Coronary artery (tissue), 2 donors: ENCODE results near the gene ANGPTL2.

Experiments used
- DNase-seq: peaks from one replicate; pipeline ENCODE4 v3.0.0-alpha.2; 2017; ENCODE audit warnings: low spot score
- H3K27ac ChIP-seq, 2 donors: fragments of 200-600 bp; sonication (generic); one replicate each; pipeline ENCODE4 v1.5.1; 2016 to 2019
- H3K4me3 ChIP-seq: fragments of 200-600 bp; sonication (generic); 2 replicates; pipeline ENCODE4 v1.5.1; 2016; ENCODE audit warnings: mild to moderate bottlenecking, moderate library complexity
- TF ChIP-seq, protein P1 (sequence below): fragments of 200-600 bp; sonication (generic); IDR thresholded peaks from one replicate; pipeline ENCODE4 v1.5.1; 2019; ENCODE audit warnings: antibody characterized with exemption

ANGPTL2 gene

DNA sequence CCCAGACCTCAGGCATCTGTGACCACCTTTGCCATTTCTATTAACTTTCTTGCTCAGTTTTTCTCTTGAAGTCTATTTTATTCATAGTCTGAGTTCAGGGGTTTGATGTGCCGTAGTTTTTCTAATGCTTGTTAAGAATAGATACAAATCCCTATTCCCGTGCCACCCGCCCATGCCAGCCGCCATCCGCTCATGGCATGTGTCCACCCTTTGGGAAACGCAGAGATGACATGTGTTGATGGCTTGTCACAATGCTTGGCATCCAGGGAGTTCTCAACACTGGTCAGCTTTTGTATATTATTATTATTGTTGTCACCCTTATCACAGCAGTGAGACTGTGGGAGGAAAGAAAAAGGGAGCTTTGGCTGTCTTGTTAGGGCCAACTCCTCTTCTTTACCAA lies 17.3 kb upstream of the ANGPTL2 start:
- no peak for DNase-seq
- Histone ChIP-seq H3K27ac (no peak overlapping the region), H3K4me3 (no peak overlapping the region)
- TF ChIP-seq, protein P1, sequence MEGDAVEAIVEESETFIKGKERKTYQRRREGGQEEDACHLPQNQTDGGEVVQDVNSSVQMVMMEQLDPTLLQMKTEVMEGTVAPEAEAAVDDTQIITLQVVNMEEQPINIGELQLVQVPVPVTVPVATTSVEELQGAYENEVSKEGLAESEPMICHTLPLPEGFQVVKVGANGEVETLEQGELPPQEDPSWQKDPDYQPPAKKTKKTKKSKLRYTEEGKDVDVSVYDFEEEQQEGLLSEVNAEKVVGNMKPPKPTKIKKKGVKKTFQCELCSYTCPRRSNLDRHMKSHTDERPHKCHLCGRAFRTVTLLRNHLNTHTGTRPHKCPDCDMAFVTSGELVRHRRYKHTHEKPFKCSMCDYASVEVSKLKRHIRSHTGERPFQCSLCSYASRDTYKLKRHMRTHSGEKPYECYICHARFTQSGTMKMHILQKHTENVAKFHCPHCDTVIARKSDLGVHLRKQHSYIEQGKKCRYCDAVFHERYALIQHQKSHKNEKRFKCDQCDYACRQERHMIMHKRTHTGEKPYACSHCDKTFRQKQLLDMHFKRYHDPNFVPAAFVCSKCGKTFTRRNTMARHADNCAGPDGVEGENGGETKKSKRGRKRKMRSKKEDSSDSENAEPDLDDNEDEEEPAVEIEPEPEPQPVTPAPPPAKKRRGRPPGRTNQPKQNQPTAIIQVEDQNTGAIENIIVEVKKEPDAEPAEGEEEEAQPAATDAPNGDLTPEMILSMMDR, result no peak

DNA sequence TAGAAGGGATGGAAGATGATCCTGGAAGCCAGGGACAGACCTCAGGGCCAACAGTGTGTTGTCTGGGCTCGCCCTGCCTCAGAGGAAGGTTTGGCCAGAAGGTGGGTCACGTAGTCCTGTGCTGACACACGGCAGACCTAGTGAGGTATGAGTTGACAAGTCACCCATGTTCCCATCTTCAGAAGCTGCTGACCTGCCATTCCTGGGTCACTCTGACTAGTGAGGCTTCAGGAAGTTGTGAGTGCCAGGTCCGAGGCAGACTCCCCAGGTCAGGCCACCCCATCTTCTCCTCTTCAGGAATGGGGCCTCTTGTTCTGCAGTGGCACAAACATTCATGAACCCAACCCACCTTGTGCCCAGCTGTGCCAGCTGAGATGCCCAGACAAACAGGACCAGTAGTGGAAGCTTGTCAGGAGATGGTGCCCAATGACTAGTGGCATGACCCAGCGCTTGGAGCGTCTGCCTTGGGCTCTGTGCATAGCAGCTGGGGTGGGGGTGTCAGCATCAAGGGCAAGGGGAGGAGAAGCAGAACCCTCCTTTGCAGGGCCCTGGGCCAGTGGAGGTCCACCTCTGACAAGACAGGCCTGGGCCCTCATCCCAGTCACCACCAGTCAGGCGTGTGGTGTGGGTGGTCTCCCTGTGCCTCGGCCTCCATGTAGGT lies 16.8 kb upstream of the ANGPTL2 start:
- no peak for DNase-seq
- TF ChIP-seq, protein P1, result no peak
- H3K27ac ChIP-seq, result no peak overlapping the region
- H3K4me3 ChIP-seq, result no peak overlapping the region

DNA sequence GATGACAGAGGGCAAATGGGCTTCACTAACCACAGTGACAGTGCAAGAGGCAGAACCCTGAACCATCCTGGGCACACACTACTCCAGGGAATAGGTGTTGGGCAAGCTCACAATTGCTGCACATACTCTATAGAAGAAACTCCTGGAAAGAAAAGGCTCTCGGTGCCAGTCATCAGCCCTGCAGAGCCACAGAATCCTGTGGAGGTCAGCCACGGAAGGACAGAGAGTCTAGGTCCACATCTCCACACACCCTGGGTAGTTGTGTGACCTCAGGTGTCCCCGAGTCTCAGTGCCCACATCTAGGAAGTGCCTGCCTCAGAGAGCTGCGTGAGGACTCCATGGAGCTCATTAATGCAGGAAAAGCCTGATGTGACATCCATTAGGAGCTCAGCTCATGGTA lies 16.0 kb upstream of the ANGPTL2 start:
- Histone ChIP-seq H3K27ac (no peak overlapping the region), H3K4me3 (no peak overlapping the region)
- no peak for DNase-seq
- TF ChIP-seq, protein P1, result no peak

DNA sequence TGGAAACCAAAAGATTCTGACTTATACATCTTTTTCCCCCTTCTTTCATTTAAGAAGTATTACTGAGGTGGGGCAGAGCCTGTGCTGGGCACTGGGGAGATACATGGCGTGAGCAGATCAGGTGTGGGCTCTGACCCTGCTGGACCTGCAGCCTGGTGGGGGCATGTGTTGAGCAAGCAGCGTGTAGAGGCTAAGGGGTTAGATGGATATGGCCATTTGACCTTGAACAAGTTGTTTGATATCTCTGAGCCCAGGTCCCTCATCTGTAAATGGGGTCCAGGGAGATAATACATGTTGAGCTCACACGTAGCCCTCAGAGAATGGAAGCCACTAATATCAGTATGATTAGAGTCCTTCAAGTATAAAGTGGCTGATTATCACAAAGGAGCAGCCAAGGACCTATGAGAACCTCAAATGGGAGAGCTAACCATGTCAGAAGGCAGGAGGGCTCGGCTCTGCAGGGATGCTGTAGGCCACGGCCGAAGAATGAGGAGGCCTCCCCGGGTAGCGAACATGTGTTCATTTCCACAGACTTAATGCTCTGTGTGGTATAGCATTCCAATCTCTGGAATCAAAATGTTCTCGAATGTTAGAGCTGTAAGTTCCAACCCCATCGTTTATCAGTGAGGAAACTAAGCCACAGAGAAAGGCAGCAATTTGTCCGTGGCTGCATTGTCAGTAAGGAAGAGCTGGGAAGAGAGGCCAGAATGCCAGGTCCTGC lies 15.4 kb upstream of the ANGPTL2 start:
- no peak for DNase-seq
- TF ChIP-seq, protein P1, result no peak
- H3K4me3 ChIP-seq, result no peak overlapping the region
- no peak overlapping the region for H3K27ac ChIP-seq

DNA sequence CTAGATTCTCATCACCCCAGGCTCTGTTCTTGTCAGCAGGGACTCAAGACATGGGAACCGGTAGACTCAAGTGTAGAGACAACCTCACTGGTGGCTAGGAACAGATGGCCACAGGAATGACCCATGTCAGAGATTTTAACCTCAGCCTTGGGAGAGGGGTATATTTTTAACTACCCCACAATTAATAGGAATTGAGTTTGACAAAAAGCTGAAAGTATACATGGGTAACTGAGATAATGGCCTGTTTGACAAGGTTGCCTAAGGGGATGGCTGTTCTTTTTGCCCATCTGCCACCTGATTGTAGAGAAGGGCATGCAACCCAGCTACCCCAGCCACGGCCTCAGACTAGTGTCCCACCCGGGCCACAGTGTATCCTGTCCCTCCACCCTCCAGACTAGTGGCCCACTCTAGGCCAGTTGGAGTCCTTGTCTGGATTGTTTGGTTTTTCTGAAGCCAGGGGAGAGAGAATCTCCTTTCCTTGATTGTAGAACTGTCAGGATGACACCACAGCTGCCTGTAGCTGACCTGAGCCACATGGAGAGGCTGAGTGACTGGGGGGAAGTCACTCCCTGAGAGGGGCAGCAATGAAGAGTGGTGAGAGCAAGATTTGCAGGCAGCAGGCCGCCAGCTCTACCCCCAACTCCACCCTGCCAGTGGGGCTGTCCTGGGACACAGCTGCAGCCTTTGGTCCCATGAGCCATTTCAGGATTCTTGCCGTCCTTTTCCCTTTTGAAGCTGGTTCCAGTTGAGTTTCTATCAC lies 14.6 kb upstream of the ANGPTL2 start:
- Histone ChIP-seq H3K4me3 (no peak overlapping the region), H3K27ac (no peak overlapping the region)
- no peak for DNase-seq
- TF ChIP-seq, protein P1, result no peak

DNA sequence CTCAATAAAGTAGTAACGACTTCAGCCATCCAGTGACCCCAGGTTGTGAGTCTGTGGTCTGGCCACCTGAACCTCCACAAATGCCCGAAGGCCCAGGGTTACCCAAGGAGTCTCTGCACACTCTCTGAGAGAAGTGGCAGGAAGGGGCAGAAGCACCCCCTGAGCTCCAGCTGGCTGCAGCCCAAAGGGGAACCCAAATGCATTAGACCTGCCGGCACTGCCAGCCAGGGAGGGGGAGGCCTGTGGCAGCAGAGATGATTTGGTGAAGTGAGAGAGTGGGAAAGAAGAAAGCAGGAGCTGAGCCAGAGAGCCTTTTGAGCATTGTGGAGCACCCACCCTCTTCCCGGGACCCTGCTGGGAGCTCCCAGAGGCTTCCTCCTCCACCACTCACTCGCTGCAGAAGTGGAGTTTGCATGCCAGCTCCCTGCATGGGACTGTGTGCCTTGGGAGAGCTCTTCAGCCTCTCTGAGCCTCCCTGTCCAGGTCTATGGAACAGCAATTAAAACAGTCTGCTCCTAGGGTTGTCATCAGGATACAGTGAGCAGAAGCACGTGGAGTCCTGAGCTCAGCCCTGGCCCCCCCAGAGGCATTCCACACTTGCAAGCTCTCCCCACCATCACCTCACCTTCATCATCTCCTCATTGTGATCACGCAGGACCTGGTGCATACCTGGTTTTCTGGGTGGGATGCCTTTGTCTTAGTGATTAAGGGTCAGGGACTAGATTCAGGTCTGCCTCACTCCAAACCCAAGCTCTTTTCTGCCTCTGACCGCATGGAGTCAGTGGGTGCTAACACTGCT lies 13.8 kb upstream of the ANGPTL2 start:
- Histone ChIP-seq H3K4me3 (no peak overlapping the region), H3K27ac (peak overlapping the region in 1 of 2 donors; percentile 89)
- TF ChIP-seq, protein P1, result no peak
- no peak for DNase-seq
